NB4 (cell line): ENCODE data around the gene ARPC2.

Source experiments
- POLR2A ChIP-seq: IDR thresholded peaks from 2 replicates; pipeline ENCODE4 v1.6.1; 2011; ENCODE audit warnings: mild to moderate bottlenecking; ENCODE audit not compliant: insufficient read length; ENCODE audit errors: extremely low read depth
- TF ChIP-seq, protein P1 (sequence below): IDR thresholded peaks from one replicate; pipeline ENCODE4 v1.5.1; 2012; ENCODE audit warnings: low read depth, low read length
- TF ChIP-seq, protein P2 (sequence below): IDR thresholded peaks from 2 replicates; pipeline ENCODE4 v1.6.1; 2011; ENCODE audit warnings: low read depth, low read length

DNA sequence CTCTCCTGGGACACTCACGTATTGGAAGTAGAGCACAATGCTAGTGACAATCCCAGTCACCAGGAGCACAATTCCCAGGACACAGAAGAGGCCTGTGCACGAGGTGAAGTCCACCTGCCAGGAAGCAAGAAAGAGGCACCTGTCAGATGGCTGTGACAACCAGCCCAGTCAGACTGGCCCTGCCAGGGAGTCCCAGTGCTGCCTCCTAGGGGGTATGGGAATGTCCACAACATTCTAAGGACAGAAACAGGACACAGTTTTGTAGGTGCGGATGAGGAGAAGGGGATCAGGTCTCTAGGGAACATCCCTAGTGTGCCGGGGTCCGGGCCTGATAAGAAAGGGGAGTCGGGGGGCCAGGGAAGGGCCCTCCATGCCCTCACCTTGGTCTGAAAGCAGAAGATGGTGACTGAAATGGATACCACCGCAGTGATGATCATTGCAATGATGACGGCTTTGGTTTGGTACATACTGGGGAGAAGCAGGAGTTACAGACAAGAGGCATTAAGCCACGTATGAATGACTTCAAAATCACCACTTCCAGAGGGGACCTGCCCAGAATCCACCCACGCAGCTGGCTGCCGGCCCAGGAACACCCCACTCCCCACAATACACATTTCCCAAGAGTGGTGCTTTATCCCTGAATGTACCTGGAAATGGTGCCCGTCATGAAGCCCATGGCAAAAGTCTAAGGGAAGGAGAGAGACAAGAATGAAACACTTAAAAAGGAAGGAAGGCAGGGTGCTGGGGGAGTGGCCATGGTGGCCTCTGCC lies 60.2 kb downstream of the ARPC2 start:
- no peak for TF ChIP-seq POLR2A
- TF ChIP-seq, protein P1, sequence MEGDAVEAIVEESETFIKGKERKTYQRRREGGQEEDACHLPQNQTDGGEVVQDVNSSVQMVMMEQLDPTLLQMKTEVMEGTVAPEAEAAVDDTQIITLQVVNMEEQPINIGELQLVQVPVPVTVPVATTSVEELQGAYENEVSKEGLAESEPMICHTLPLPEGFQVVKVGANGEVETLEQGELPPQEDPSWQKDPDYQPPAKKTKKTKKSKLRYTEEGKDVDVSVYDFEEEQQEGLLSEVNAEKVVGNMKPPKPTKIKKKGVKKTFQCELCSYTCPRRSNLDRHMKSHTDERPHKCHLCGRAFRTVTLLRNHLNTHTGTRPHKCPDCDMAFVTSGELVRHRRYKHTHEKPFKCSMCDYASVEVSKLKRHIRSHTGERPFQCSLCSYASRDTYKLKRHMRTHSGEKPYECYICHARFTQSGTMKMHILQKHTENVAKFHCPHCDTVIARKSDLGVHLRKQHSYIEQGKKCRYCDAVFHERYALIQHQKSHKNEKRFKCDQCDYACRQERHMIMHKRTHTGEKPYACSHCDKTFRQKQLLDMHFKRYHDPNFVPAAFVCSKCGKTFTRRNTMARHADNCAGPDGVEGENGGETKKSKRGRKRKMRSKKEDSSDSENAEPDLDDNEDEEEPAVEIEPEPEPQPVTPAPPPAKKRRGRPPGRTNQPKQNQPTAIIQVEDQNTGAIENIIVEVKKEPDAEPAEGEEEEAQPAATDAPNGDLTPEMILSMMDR: peak; percentile 24
- TF ChIP-seq, protein P2, sequence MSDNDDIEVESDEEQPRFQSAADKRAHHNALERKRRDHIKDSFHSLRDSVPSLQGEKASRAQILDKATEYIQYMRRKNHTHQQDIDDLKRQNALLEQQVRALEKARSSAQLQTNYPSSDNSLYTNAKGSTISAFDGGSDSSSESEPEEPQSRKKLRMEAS: no peak
